Stimulated activated CD4-positive, alpha-beta T cell treated with anti-CD3 and anti-CD28 coated beads, TNF-alpha, amount 100 ng/mL, for 48 hours (primary cell): ENCODE results near the gene RSL1D1.

Experiments used
- DNase-seq, 3 donors: peaks; one replicate each; pipeline ENCODE4 v3.0.0-alpha.2; 2020; ENCODE audit warnings: low read depth in 3 of 3

RSL1D1 gene

GRCh38 chr16:11851294-11852091 lies at the start of gene RSL1D1:
TSS of gene RSL1D1 (minus strand) at chr16:11851542. CDS start at chr16:11851512, 30 bp downstream.
- DNase-seq: peak; percentile 83 to 90 (median 87)

GRCh38 chr16:11901091-11901490 lies 49.7 kb upstream of the RSL1D1 start:
- no peak for DNase-seq

GRCh38 chr16:11896486-11897176 lies 45.3 kb upstream of the RSL1D1 start:
- no peak for DNase-seq

GRCh38 chr16:11893571-11893970 lies 42.2 kb upstream of the RSL1D1 start:
- DNase-seq: no peak

- DNase-seq: no peak
Observed at GRCh38 chr16:11892761-11893160, 41.4 kb upstream of the RSL1D1 start.

- DNase-seq: no peak
Observed at GRCh38 chr16:11890231-11890965, 39.1 kb upstream of the RSL1D1 start.

- DNase-seq: no peak
Observed at GRCh38 chr16:11886881-11887280, 35.5 kb upstream of the RSL1D1 start.

- no peak for DNase-seq
Observed at GRCh38 chr16:11884035-11884434, 32.7 kb upstream of the RSL1D1 start.

- DNase-seq: no peak
Observed at GRCh38 chr16:11880007-11880406, 28.7 kb upstream of the RSL1D1 start.

- no peak for DNase-seq
Observed at GRCh38 chr16:11877374-11877773, 26.0 kb upstream of the RSL1D1 start.

- DNase-seq: no peak
Observed at GRCh38 chr16:11876306-11876705, 25.0 kb upstream of the RSL1D1 start.

GRCh38 chr16:11875721-11876120 lies 24.4 kb upstream of the RSL1D1 start:
- no peak for DNase-seq

- no peak for DNase-seq
Observed at GRCh38 chr16:11871193-11871592, 19.9 kb upstream of the RSL1D1 start.

GRCh38 chr16:11870399-11870798 lies 19.1 kb upstream of the RSL1D1 start:
- no peak for DNase-seq

- no peak for DNase-seq
Observed at GRCh38 chr16:11869353-11870228, 18.2 kb upstream of the RSL1D1 start.

GRCh38 chr16:11868412-11868980 lies 17.2 kb upstream of the RSL1D1 start:
- no peak for DNase-seq

- DNase-seq: no peak
Observed at GRCh38 chr16:11862489-11862888, 11.1 kb upstream of the RSL1D1 start.

- DNase-seq: no peak
Observed at GRCh38 chr16:11857161-11857560, 5.8 kb upstream of the RSL1D1 start.

- no peak for DNase-seq
Observed at GRCh38 chr16:11852092-11852809, 909 bp upstream of the RSL1D1 start.

- DNase-seq: no peak
Observed at GRCh38 chr16:11848842-11849241, 2.5 kb downstream of the RSL1D1 start.
